IMR-90 (cell line): ENCODE data around the gene DCLK1. TPM values are rescaled to one million over a fixed set of nuclear protein-coding genes. Genes with fewer than 3 reads are reported as not detected.

ENCODE experiments used
- ATAC-seq: fragments of 200-7000 bp; cut with Tn5 transposase; 2 replicates; pipeline ENCODE4 v1.9.1; 2020; ENCODE audit warnings: low read depth, mild to moderate bottlenecking, moderate library complexity
- BruUV-seq: library from RNA; stranded (reverse); fragments of 400-500 nt; replicated peaks from 2 replicates; lab custom pipeline; 2021; lab: Mats Ljungman, UMichigan
- CTCF ChIA-PET: fragments of 300-600 bp; formaldehyde crosslinking; extraction: SDS; loops from one replicate; lab custom pipeline; 2021; ENCODE audit warnings: antibody characterized with exemption; lab: Yijun Ruan, JAX
- POLR2A ChIA-PET: fragments of 300-600 bp; sonication (Branson Sonifier 250); formaldehyde crosslinking; loops from one replicate; lab custom pipeline; 2022; ENCODE audit warnings: antibody characterized with exemption; ENCODE audit not compliant: unreplicated experiment; lab: Charles Lee
- DNase-seq: peaks from one replicate; pipeline ENCODE4 v3.0.0; 2013
- H2AFZ ChIP-seq: replicated peaks from 2 replicates; pipeline ENCODE3; 2013; ENCODE audit warnings: low read length, mild to moderate bottlenecking; ENCODE audit not compliant: poor library complexity
- H2AK5ac ChIP-seq: 2 replicates; pipeline ENCODE4 v1.6.1; 2013; ENCODE audit warnings: low read depth, low read length, inconsistent platforms
- H2AK9ac ChIP-seq: replicated peaks from 2 replicates; pipeline ENCODE3; 2013; ENCODE audit warnings: mild to moderate bottlenecking, low read depth, low read length, moderate library complexity; ENCODE audit not compliant: poor library complexity
- H2BK120ac ChIP-seq: 2 replicates; pipeline ENCODE4 v1.6.1; 2013; ENCODE audit warnings: low read depth, low read length, inconsistent platforms
- H2BK15ac ChIP-seq: 3 replicates; pipeline ENCODE4 v1.6.1; 2013; ENCODE audit warnings: low read depth, low read length, inconsistent platforms
- H2BK20ac ChIP-seq: 2 replicates; pipeline ENCODE4 v1.6.1; 2013; ENCODE audit warnings: low read depth, mild to moderate bottlenecking, inconsistent platforms, low read length, moderate library complexity
- H2BK5ac ChIP-seq: 2 replicates; pipeline ENCODE4 v1.6.1; 2013; ENCODE audit warnings: mild to moderate bottlenecking, low read depth, low read length, inconsistent platforms; ENCODE audit not compliant: poor library complexity, severe bottlenecking
- H3K14ac ChIP-seq: replicated peaks from 2 replicates; pipeline ENCODE4 v1.6.1; 2013; ENCODE audit warnings: low read depth, low read length, inconsistent platforms
- H3K18ac ChIP-seq: 2 replicates; pipeline ENCODE4 v1.6.1; 2013; ENCODE audit warnings: low read depth, low read length, control low read depth
- H3K23ac ChIP-seq: 2 replicates; pipeline ENCODE4 v1.6.1; 2013; ENCODE audit warnings: low read depth, low read length, inconsistent platforms
- H3K27ac ChIP-seq: 2 replicates; pipeline ENCODE4 v1.5.1; 2013; ENCODE audit warnings: mild to moderate bottlenecking, control low read depth, low read length; ENCODE audit not compliant: insufficient read depth
- H3K27me3 ChIP-seq: 2 replicates; pipeline ENCODE4 v1.6.1; 2013; ENCODE audit warnings: low read length; ENCODE audit not compliant: control insufficient read depth, insufficient read depth
- H3K36me3 ChIP-seq: 2 replicates; pipeline ENCODE4 v1.6.1; 2013; ENCODE audit warnings: low read length, mixed read lengths; ENCODE audit not compliant: control insufficient read depth, insufficient read depth
- H3K4ac ChIP-seq: 2 replicates; pipeline ENCODE4 v1.6.1; 2013; ENCODE audit warnings: low read depth, low read length, inconsistent platforms
- H3K4me1 ChIP-seq: 2 replicates; pipeline ENCODE4 v1.6.1; 2013; ENCODE audit warnings: low read length, mixed read lengths; ENCODE audit not compliant: control insufficient read depth, insufficient read depth
- H3K4me2 ChIP-seq: 2 replicates; pipeline ENCODE4 v1.6.1; 2013; ENCODE audit warnings: low read depth, mild to moderate bottlenecking, control low read depth, low read length, moderate library complexity
- H3K4me3 ChIP-seq: 2 replicates; pipeline ENCODE4 v1.5.1; 2013; ENCODE audit warnings: low read depth, mild to moderate bottlenecking, control low read depth, low read length, moderate library complexity; ENCODE audit not compliant: insufficient read depth
- H3K56ac ChIP-seq: 2 replicates; pipeline ENCODE4 v1.6.1; 2013; ENCODE audit warnings: low read length, inconsistent platforms; ENCODE audit not compliant: insufficient read depth; ENCODE audit errors: extremely low read depth
- H3K79me1 ChIP-seq, 2 experiments: 2 replicates each; pipeline ENCODE4 v1.6.1; 2013; ENCODE audit warnings: low read length in 2 of 2, inconsistent platforms in 1 of 2, low read depth in 1 of 2
- H3K9ac ChIP-seq: 2 replicates; pipeline ENCODE4 v1.6.1; 2013; ENCODE audit warnings: low read depth, low read length, control low read depth
- H3K9me1 ChIP-seq: 2 replicates; pipeline ENCODE4 v1.6.1; 2013; ENCODE audit warnings: low read length, inconsistent platforms; ENCODE audit not compliant: insufficient read depth
- H3K9me3 ChIP-seq: 2 replicates; pipeline ENCODE4 v1.6.1; 2013; ENCODE audit warnings: low read length; ENCODE audit not compliant: control insufficient read depth, insufficient read depth
- H4K20me1 ChIP-seq: 2 replicates; pipeline ENCODE4 v1.6.1; 2013; ENCODE audit warnings: low read length, inconsistent platforms; ENCODE audit not compliant: insufficient read depth
- H4K5ac ChIP-seq: 2 replicates; pipeline ENCODE4 v1.6.1; 2013; ENCODE audit warnings: mild to moderate bottlenecking, low read depth, low read length, control low read depth
- H4K8ac ChIP-seq, 2 experiments: 2 replicates each; pipeline ENCODE4 v1.6.1; 2013; ENCODE audit warnings: low read depth in 2 of 2, low read length in 2 of 2, control low read depth in 1 of 2, inconsistent platforms in 1 of 2
- H4K91ac ChIP-seq: 2 replicates; pipeline ENCODE4 v1.6.1; 2013; ENCODE audit warnings: low read depth, low read length, inconsistent platforms; ENCODE audit not compliant: insufficient read depth
- BHLHE40 ChIP-seq: fragments of 150-350 bp; IDR thresholded peaks from 2 replicates; pipeline ENCODE4 v1.6.1; 2016; ENCODE audit warnings: mild to moderate bottlenecking, low read depth, low read length
- ELK1 ChIP-seq: fragments of 150-350 bp; IDR thresholded peaks from 2 replicates; pipeline ENCODE4 v1.6.1; 2016; ENCODE audit warnings: low read depth, mild to moderate bottlenecking, low read length, moderate library complexity, borderline replicate concordance
- MAFK ChIP-seq: IDR thresholded peaks from 2 replicates; pipeline ENCODE4 v1.6.1; 2012; ENCODE audit warnings: low read depth, low read length, improper control_type of control experiment
- MAZ ChIP-seq: IDR thresholded peaks from 2 replicates; pipeline ENCODE4 v1.6.1; 2012; ENCODE audit warnings: low read depth, mild to moderate bottlenecking, low read length, improper control_type of control experiment, moderate library complexity, borderline replicate concordance
- POLR2A ChIP-seq: IDR thresholded peaks from 2 replicates; pipeline ENCODE4 v1.6.1; 2012; ENCODE audit warnings: mild to moderate bottlenecking, low read depth, low read length
- RAD21 ChIP-seq: IDR thresholded peaks from 2 replicates; pipeline ENCODE4 v1.6.1; 2012; ENCODE audit warnings: low read length, improper control_type of control experiment
- SMC3 ChIP-seq: fragments of 150-350 bp; IDR thresholded peaks from 2 replicates; pipeline ENCODE4 v1.6.1; 2016; ENCODE audit warnings: low read depth, mild to moderate bottlenecking, antibody characterized with exemption, low read length, moderate library complexity
- USF2 ChIP-seq: fragments of 150-350 bp; IDR thresholded peaks from 2 replicates; pipeline ENCODE4 v1.6.1; 2017; ENCODE audit warnings: mild to moderate bottlenecking, antibody characterized with exemption, low read length, low read depth
- WGBS, 2 experiments: methylation state at CpG; one replicate each; pipeline versions ENCODE4 v1.1.5 to v1.1.7; 2013; ENCODE audit warnings: missing lambda C conversion rate in 2 of 2; ENCODE audit not compliant: insufficient read length in 1 of 2; ENCODE audit errors: extremely low coverage in 2 of 2; 5-methylcytosine and 5-hydroxymethylcytosine counted together
- dilution Hi-C: fragments of 300-500 bp; cut with HindIII; formaldehyde crosslinking; loops from one replicate; pipeline ENCODE4 v1.14.3; 2018; ENCODE audit warnings: low sequenced_read_pairs; ENCODE audit not compliant: unreplicated experiment
- in situ Hi-C: fragments of 300-500 bp; cut with MboI; formaldehyde crosslinking; loops from 3 replicates; pipeline ENCODE4 v1.14.3; 2019; ENCODE audit warnings: low sequenced_read_pairs, inconsistent platforms, mixed read lengths
- intact Hi-C: fragments of 100-400 bp; cut with micrococcal nuclease; formaldehyde crosslinking; loops from 2 replicates; pipeline ENCODE4 v1.10.0; 2022
- polyA plus RNA-seq, 3 experiments: library from polyadenylated mRNA; depleted of rRNA; stranded (reverse); fragments of >200 nt; gene quantifications; 2 replicates each; pipeline ENCODE4 v1.2.3, GENCODE V29; 2012; ENCODE audit warnings: low replicate concordance in 1 of 3
- total RNA-seq: library from RNA; depleted of rRNA; stranded (reverse); fragments of >200 nt; gene quantifications from 2 replicates; pipeline ENCODE4 v1.2.3, GENCODE V29; 2012

Gene DCLK1
- total and polyA plus RNA-seq, 2 of the 4 experiments (the other 2 are of a cell fraction), result under 0.01 to 0.02 TPM

GRCh38 chr13:35888981-35889380 lies 242.2 kb downstream of the DCLK1 start:
- H3K4ac ChIP-seq, result no peak overlapping the region
- dilution Hi-C loops (no loop called here), intact Hi-C loops (no loop called here), in situ Hi-C loops (no loop called here)
- no peak overlapping the region for H2BK5ac ChIP-seq
- H3K23ac ChIP-seq, result no peak overlapping the region
- no peaks in the 10 kb centered on the region for H3K9me1 ChIP-seq
- H3K27ac ChIP-seq, result no peak overlapping the region
- no peaks in the 10 kb centered on the region for H3K36me3 ChIP-seq
- no peaks in the 10 kb centered on the region for H3K27me3 ChIP-seq
- H4K5ac ChIP-seq, result no peak overlapping the region
- ATAC-seq, result no peak
- DNase-seq, result no peak
- H2AK9ac ChIP-seq, result no peak overlapping the region
- no peak overlapping the region for H4K91ac ChIP-seq
- no peaks in the 10 kb centered on the region for H3K79me1 ChIP-seq
- no peak overlapping the region for H3K4me2 ChIP-seq
- no peak overlapping the region for H2AFZ ChIP-seq
- ChIA-PET CTCF (interaction anchor here (0.6 kb wide), 1 partner anchor 58 kb away, joined by 3 read pairs; no protein-coding TSS in a partner anchor), POLR2A (no interaction called here)
- whole genome bisulfite sequencing, 2 experiments, result no CpG with 5 or more reads among the region's 2 CpGs
- no peaks in the 10 kb centered on the region for H3K9me3 ChIP-seq
- H4K8ac ChIP-seq, result no peak overlapping the region
- H2AK5ac ChIP-seq, result no peak overlapping the region
- BruUV-seq, result no TSS peak
- H3K18ac ChIP-seq, result no peak overlapping the region
- no peak overlapping the region for H2BK20ac ChIP-seq
- H3K4me1 ChIP-seq, result peaks cover 2% of the 10 kb centered on the region; the same call in 1 of the 2 replicates
- H4K20me1 ChIP-seq, result no peaks in the 10 kb centered on the region
- no peak overlapping the region for H3K4me3 ChIP-seq
- H2BK120ac ChIP-seq, result no peak overlapping the region
- no peak overlapping the region for H3K14ac ChIP-seq
- H3K56ac ChIP-seq, result no peak overlapping the region
- H2BK15ac ChIP-seq, result no peak overlapping the region
- no peak for TF ChIP-seq BHLHE40
- no peak for TF ChIP-seq SMC3
- TF ChIP-seq ELK1, result no peak
- no peak for TF ChIP-seq USF2
- no peak for TF ChIP-seq MAFK
- TF ChIP-seq MAZ, result no peak
- TF ChIP-seq RAD21, result no peak
- TF ChIP-seq POLR2A, result no peak
- H3K9ac ChIP-seq, result no peak overlapping the region
